ENCODE results near the gene KRT86.

DNA sequence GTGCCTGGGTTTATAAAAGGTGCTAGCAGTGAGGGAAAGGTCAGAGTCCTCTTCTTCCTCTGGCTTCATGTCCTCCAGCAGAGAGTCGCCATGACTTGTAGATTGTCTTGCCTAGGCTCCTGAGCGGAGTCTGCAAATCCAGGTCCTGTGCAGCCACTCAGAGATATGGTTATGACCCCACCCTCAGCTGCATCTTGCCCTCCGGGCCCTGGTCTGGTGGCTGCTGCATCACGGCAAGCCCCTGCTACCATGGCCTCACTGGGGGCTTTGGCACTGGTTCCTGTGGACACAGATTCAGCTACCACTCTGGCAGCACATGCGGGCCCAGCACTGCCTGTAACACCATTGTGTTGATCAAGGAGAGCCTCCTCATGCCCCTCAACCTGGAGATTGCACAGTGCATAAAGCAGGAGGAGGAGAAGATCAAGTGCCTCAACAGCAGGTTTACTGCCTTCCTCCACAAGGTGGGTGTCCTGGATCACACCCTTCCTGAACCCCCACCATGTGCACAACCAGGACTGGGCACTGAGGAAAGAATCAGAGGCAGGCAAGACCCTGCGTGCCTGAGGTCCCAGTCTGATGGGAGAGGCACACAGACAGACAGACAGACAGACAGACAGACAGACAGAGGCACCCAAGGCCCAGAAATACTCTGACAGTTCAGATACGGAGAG, 10.5 kb upstream of the KRT86 start:
- TF ChIP-seq, protein P1, sequence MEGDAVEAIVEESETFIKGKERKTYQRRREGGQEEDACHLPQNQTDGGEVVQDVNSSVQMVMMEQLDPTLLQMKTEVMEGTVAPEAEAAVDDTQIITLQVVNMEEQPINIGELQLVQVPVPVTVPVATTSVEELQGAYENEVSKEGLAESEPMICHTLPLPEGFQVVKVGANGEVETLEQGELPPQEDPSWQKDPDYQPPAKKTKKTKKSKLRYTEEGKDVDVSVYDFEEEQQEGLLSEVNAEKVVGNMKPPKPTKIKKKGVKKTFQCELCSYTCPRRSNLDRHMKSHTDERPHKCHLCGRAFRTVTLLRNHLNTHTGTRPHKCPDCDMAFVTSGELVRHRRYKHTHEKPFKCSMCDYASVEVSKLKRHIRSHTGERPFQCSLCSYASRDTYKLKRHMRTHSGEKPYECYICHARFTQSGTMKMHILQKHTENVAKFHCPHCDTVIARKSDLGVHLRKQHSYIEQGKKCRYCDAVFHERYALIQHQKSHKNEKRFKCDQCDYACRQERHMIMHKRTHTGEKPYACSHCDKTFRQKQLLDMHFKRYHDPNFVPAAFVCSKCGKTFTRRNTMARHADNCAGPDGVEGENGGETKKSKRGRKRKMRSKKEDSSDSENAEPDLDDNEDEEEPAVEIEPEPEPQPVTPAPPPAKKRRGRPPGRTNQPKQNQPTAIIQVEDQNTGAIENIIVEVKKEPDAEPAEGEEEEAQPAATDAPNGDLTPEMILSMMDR (conservative IDR thresholded peaks at IDR 0.05) = no peak
- TF ChIP-seq EZH2 (IDR thresholded peaks at IDR 0.05; ENCODE audit: low read depth) = no peak

All from PC-9 (cell line).